Measurements from ENCODE around the gene RBMS3. TPM values are rescaled to one million over a fixed set of nuclear protein-coding genes. Genes with fewer than 3 reads are reported as not detected.

RBMS3 gene
- total and polyA plus RNA-seq, 2 of the 8 experiments (the other 6 are each of a cell fraction or from before 2014, with no cell fraction given): 3.7 to 6.9 TPM

- ChIA-PET POLR2A (ENCODE audit: partially characterized antibody) (no interaction called here), CTCF (ENCODE audit: partially characterized antibody) (no interaction called here)
- Histone ChIP-seq H4K91ac (replicated peaks; ENCODE audit: insufficient read length, low read length) (no peak overlapping the region), H3K79me2 (ENCODE audit: control insufficient read depth in 1 of 2, insufficient read depth in 2 of 2, low read length in 2 of 2) (no peaks in the 10 kb centered on the region), H3K27me3 (replicated peaks in 1 of 4; ENCODE audit: control insufficient read depth in 3 of 4, extremely low read depth in 1 of 4, insufficient read depth in 3 of 4, low read length in 3 of 4) (no peaks in the 10 kb centered on the region), H2BK15ac (ENCODE audit: low read length) (no peak overlapping the region), H3K23me2 (ENCODE audit: low read depth, low read length) (no peaks in the 10 kb centered on the region), H3K79me1 (ENCODE audit: low read depth, low read length) (no peaks in the 10 kb centered on the region), H3K14ac (ENCODE audit: insufficient read length) (no peak overlapping the region), H3K4me2 (ENCODE audit: insufficient read depth in 1 of 2, low read depth in 2 of 2, low read length in 2 of 2) (no peak overlapping the region), H3K9me3 (ENCODE audit: insufficient read depth in 2 of 2, low read depth in 1 of 2, low read length in 1 of 2) (no peaks in the 10 kb centered on the region), H3K9ac (replicated peaks in 1 of 4; ENCODE audit: extremely low read depth in 1 of 4, low read depth in 3 of 4, low read length in 3 of 4) (no peak overlapping the region), H3K36me3 (ENCODE audit: control insufficient read depth in 2 of 4, insufficient read depth in 4 of 4, low read length in 3 of 4) (no peaks in the 10 kb centered on the region), H2BK120ac (replicated peaks; ENCODE audit: low read depth, low read length) (no peak overlapping the region), H4K5ac (ENCODE audit: insufficient read length, low read depth, low read length) (no peak overlapping the region), H3K18ac (ENCODE audit: extremely low read depth, low read length) (no peak overlapping the region), H2BK5ac (ENCODE audit: low read depth, low read length) (no peak overlapping the region), H3K56ac (replicated peaks; ENCODE audit: insufficient read length, low read depth, low read length) (no peak overlapping the region), H2BK12ac (ENCODE audit: low read depth, low read length) (no peak overlapping the region), H4K20me1 (replicated peaks in 1 of 2; ENCODE audit: control insufficient read depth in 1 of 2, insufficient read depth in 2 of 2, low read length in 2 of 2) (no peaks in the 10 kb centered on the region), H3K23ac (ENCODE audit: insufficient read length) (no peak overlapping the region), H2AK5ac (ENCODE audit: low read depth, low read length) (no peak overlapping the region), H3K4ac (replicated peaks; ENCODE audit: insufficient read length, low read depth, low read length) (no peak overlapping the region), H3K4me3 (ENCODE audit: extremely low read depth in 1 of 4, insufficient read depth in 2 of 4, low read depth in 3 of 4, low read length in 4 of 4) (no peak overlapping the region), H2BK20ac (ENCODE audit: low read length) (no peak overlapping the region), H3K4me1 (replicated peaks in 1 of 4; ENCODE audit: control insufficient read depth in 3 of 4, insufficient read depth in 4 of 4, low read length in 3 of 4) (no peaks in the 10 kb centered on the region), H3K27ac (ENCODE audit: low read depth, low read length) (no peak overlapping the region), H4K8ac (ENCODE audit: extremely low read depth, insufficient read depth, low read length) (no peak overlapping the region), H2AFZ (ENCODE audit: low read length) (no peak overlapping the region)
- 89% methylated on average over 1 of the region's 1 CpG; no CpG with 5 or more reads in 1 of the 2 experiments for WGBS, 2 experiments (ENCODE audit: extremely low coverage in 1 of 2, insufficient coverage in 1 of 2, insufficient read length in 1 of 2, insufficient replicate concordance in 2 of 2, low coverage in 1 of 2, low lambda C conversion rate in 2 of 2, missing lambda C conversion rate in 1 of 2)
- FAIRE-seq (no peak), DNase-seq (ENCODE audit: low read depth in 1 of 2, low spot score in 2 of 2) (no peak)
- no peak for TF ChIP-seq SIRT6 (IDR thresholded peaks at IDR 0.05; ENCODE audit: low read length)
- no peak for TF ChIP-seq SIN3A (conservative IDR thresholded peaks at IDR 0.05 in 1 of 2, IDR thresholded peaks at IDR 0.05 in 1 of 2; ENCODE audit: low read depth in 1 of 2, low read length in 2 of 2)
- no peak for TF ChIP-seq ATF2 (IDR thresholded peaks at IDR 0.05; ENCODE audit: low read length)
- no peak for TF ChIP-seq RNF2 (IDR thresholded peaks at IDR 0.05; ENCODE audit: borderline replicate concordance, low read depth, low read length, missing control alignments, poor library complexity, severe bottlenecking)
- TF ChIP-seq RFX5 (IDR thresholded peaks at IDR 0.05; ENCODE audit: borderline replicate concordance, low read depth, low read length): no peak
- no peak for TF ChIP-seq TBP (IDR thresholded peaks at IDR 0.05; ENCODE audit: low read depth, low read length)
- TF ChIP-seq SUZ12 (IDR thresholded peaks at IDR 0.05; ENCODE audit: low read length): no peak
- no peak for TF ChIP-seq POU5F1 (IDR thresholded peaks at IDR 0.05; ENCODE audit: low read depth, low read length)
- no peak for TF ChIP-seq PHF8 (conservative IDR thresholded peaks at IDR 0.05; ENCODE audit: low read depth, low read length)
- no peak for TF ChIP-seq JUN (IDR thresholded peaks at IDR 0.05; ENCODE audit: low read depth, low read length)
- TF ChIP-seq KDM5A (IDR thresholded peaks at IDR 0.05; ENCODE audit: low read length): no peak
- TF ChIP-seq RAD21 (IDR thresholded peaks at IDR 0.05 in 1 of 2, conservative IDR thresholded peaks at IDR 0.05 in 1 of 2; ENCODE audit: low read depth in 2 of 2, low read length in 2 of 2): no peak
Measured at GRCh38 chr3:29919571-29919970, 638.7 kb downstream of the RBMS3 start.
